HEK293 (cell line): Measurements from ENCODE around the gene UST.
A peak's percentile ranks its signal among the peaks of the same experiment; 100 is the strongest.

Experiments
- CTCF ChIA-PET: fragments of 350-600 bp; formaldehyde crosslinking; extraction: SDS; loops from one replicate; lab custom pipeline; 2021; ENCODE audit warnings: antibody characterized with exemption; lab: Yijun Ruan, JAX
- POLR2A ChIA-PET: fragments of 300-600 bp; formaldehyde crosslinking; extraction: SDS; loops from one replicate; lab custom pipeline; 2020; ENCODE audit warnings: antibody characterized with exemption, inconsistent platforms; lab: Yijun Ruan, JAX
- H3K27ac ChIP-seq: fragments of 200-500 bp; sonication (Bioruptor generic); 2 replicates; pipeline ENCODE4 v1.5.1; 2014; ENCODE audit warnings: low read depth, low read length, control low read depth, inconsistent platforms; ENCODE audit errors: extremely low read depth
- H3K36me3 ChIP-seq, 2 experiments: fragments of 200-500 bp in 1 of 2; sonication (Bioruptor generic) in 1 of 2; 1 replicate in 1 of 2; 2 replicates in 1 of 2; pipeline ENCODE4 v1.5.1; 2014 to 2017; ENCODE audit warnings: inconsistent platforms in 2 of 2, low read length in 2 of 2; ENCODE audit not compliant: control insufficient read depth in 2 of 2, insufficient read depth in 1 of 2
- H3K4me1 ChIP-seq: fragments of 200-500 bp; sonication (Bioruptor generic); 2 replicates; pipeline ENCODE4 v1.5.1; 2014; ENCODE audit warnings: mild to moderate bottlenecking, low read length, inconsistent platforms; ENCODE audit not compliant: control insufficient read depth, insufficient read depth
- H3K4me3 ChIP-seq: 2 replicates; pipeline ENCODE4 v1.5.1; 2011; ENCODE audit warnings: low read depth, mild to moderate bottlenecking, control low read depth, low read length, moderate library complexity
- H3K9me3 ChIP-seq: fragments of 200-500 bp; sonication (Bioruptor generic); 2 replicates; pipeline ENCODE4 v1.5.1; 2014; ENCODE audit warnings: low read depth, low read length, inconsistent platforms; ENCODE audit not compliant: control insufficient read depth, insufficient read depth
- FEZF1 ChIP-seq: fragments of 450-650 bp; formaldehyde crosslinking; IDR thresholded peaks from 2 replicates; pipeline ENCODE4 v1.5.1; 2016; ENCODE audit warnings: missing biosample characterization, missing genetic modification characterization
- GLIS1 ChIP-seq: fragments of 450-650 bp; formaldehyde crosslinking; IDR thresholded peaks from 2 replicates; pipeline ENCODE4 v1.5.1; 2016; ENCODE audit warnings: missing biosample characterization, missing genetic modification characterization
- REPIN1 ChIP-seq: fragments of 450-650 bp; formaldehyde crosslinking; IDR thresholded peaks from 2 replicates; pipeline ENCODE4 v1.5.1; 2017; ENCODE audit warnings: missing biosample characterization, missing genetic modification characterization, low read depth
- REST ChIP-seq: fragments of 450-650 bp; formaldehyde crosslinking; IDR thresholded peaks from 2 replicates; pipeline ENCODE4 v1.5.1; 2016; ENCODE audit warnings: missing biosample characterization, missing genetic modification characterization
- ZBTB26 ChIP-seq: fragments of 450-650 bp; formaldehyde crosslinking; optimal IDR thresholded peaks from 2 replicates; pipeline ENCODE3; 2016; ENCODE audit warnings: missing biosample characterization, mild to moderate bottlenecking, missing genetic modification characterization
- ZFP69B ChIP-seq: fragments of 450-650 bp; formaldehyde crosslinking; IDR thresholded peaks from 2 replicates; pipeline ENCODE4 v1.5.1; 2016; ENCODE audit warnings: missing biosample characterization, missing genetic modification characterization
- ZIC2 ChIP-seq: fragments of 450-650 bp; formaldehyde crosslinking; IDR thresholded peaks from 2 replicates; pipeline ENCODE4 v1.5.1; 2016; ENCODE audit warnings: missing biosample characterization, missing genetic modification characterization
- ZNF266 ChIP-seq: fragments of 450-650 bp; formaldehyde crosslinking; IDR thresholded peaks from 2 replicates; pipeline ENCODE4 v1.5.1; 2016; ENCODE audit warnings: missing biosample characterization, missing genetic modification characterization, low read depth
- ZNF391 ChIP-seq: fragments of 450-650 bp; formaldehyde crosslinking; IDR thresholded peaks from 2 replicates; pipeline ENCODE4 v1.5.1; 2016; ENCODE audit warnings: low read depth, missing biosample characterization, missing genetic modification characterization, borderline replicate concordance
- ZNF426 ChIP-seq: fragments of 450-650 bp; formaldehyde crosslinking; IDR thresholded peaks from 2 replicates; pipeline ENCODE4 v1.5.1; 2017; ENCODE audit warnings: missing biosample characterization, missing genetic modification characterization, mild to moderate bottlenecking, inconsistent platforms, moderate library complexity
- TF ChIP-seq, protein P1 (sequence below): fragments of 450-650 bp; IDR thresholded peaks from 2 replicates; pipeline ENCODE4 v1.5.1; 2018; ENCODE audit warnings: missing biosample characterization, missing genetic modification characterization
- TF ChIP-seq, protein P2 (sequence below): fragments of 450-650 bp; formaldehyde crosslinking; IDR thresholded peaks from 2 replicates; pipeline ENCODE4 v1.5.1; 2016; ENCODE audit warnings: missing biosample characterization, missing genetic modification characterization

UST gene

GRCh38 chr6:148968771-148969602, 222.2 kb downstream of the UST start (continued):
- TF ChIP-seq ZNF426: no peak
- no peak for TF ChIP-seq REPIN1
- no peak for TF ChIP-seq ZNF391 (tag by site-specific recombination)

DNA sequence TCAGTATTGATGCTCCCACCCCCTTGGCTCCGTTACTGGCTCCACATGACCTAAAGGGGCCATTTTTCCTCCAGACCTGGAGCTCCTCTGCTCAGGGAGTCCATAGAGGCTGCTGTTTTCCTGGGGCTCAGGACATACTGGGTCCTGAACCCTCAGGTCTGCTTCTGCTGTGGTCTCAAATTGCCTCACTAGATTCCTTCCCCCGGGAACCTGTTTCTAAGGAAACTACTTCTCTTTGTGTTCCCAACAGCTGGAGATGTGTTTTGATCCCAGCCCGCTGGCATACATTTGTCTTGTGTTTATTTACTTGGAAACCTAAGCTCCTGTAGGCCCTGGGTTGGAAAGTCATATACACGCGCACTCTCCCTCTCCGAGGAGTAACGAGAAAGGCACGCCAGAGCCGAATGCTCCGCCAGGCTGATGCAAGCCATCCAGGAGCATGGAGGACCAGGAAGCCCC, 222.8 kb downstream of the UST start:
- Histone ChIP-seq H3K9me3 (no peaks in the 10 kb centered on the region), H3K4me1 (peaks cover 12% of the 10 kb centered on the region), H3K27ac (no peak overlapping the region; the same call in 1 of the 2 replicates), H3K4me3 (no peak overlapping the region), H3K36me3 (no peaks in the 10 kb centered on the region)
- peak; percentile 60 for TF ChIP-seq ZIC2 (tag by site-specific recombination)
- TF ChIP-seq, protein P1, sequence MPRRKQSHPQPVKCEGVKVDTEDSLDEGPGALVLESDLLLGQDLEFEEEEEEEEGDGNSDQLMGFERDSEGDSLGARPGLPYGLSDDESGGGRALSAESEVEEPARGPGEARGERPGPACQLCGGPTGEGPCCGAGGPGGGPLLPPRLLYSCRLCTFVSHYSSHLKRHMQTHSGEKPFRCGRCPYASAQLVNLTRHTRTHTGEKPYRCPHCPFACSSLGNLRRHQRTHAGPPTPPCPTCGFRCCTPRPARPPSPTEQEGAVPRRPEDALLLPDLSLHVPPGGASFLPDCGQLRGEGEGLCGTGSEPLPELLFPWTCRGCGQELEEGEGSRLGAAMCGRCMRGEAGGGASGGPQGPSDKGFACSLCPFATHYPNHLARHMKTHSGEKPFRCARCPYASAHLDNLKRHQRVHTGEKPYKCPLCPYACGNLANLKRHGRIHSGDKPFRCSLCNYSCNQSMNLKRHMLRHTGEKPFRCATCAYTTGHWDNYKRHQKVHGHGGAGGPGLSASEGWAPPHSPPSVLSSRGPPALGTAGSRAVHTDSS (tag by site-specific recombination): no peak
- POLR2A ChIA-PET: no interaction called here
- CTCF ChIA-PET: interaction anchor here (0.6 to 2.4 kb wide), 5 partner anchors 11 to 462 kb away, joined by 3 to 9 read pairs (median 5); no protein-coding TSS in a partner anchor

GRCh38 chr6:148971031-148971927, 224.4 kb downstream of the UST start:
- Histone ChIP-seq H3K27ac (no peak overlapping the region), H3K4me1 (peaks cover 12% of the 10 kb centered on the region), H3K9me3 (no peaks in the 10 kb centered on the region)
- TF ChIP-seq GLIS1 (tag by site-specific recombination) (peak; percentile 49; the same call in 1 of the 2 replicates), ZNF266 (tag by site-specific recombination) (no peak), FEZF1 (tag by site-specific recombination) (0 out of 2 replicates have a peak, but pooled peaks have one; percentile 27), REST (tag by site-specific recombination) (peak; percentile 69), ZBTB26 (tag by site-specific recombination) (no peak), ZFP69B (tag by site-specific recombination) (peak; percentile 91)
- TF ChIP-seq, protein P2, sequence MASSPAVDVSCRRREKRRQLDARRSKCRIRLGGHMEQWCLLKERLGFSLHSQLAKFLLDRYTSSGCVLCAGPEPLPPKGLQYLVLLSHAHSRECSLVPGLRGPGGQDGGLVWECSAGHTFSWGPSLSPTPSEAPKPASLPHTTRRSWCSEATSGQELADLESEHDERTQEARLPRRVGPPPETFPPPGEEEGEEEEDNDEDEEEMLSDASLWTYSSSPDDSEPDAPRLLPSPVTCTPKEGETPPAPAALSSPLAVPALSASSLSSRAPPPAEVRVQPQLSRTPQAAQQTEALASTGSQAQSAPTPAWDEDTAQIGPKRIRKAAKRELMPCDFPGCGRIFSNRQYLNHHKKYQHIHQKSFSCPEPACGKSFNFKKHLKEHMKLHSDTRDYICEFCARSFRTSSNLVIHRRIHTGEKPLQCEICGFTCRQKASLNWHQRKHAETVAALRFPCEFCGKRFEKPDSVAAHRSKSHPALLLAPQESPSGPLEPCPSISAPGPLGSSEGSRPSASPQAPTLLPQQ (tag by site-specific recombination): peak; percentile 95
- TF ChIP-seq, all 188 proteins: peak for 5
- ChIA-PET POLR2A (no interaction called here), CTCF (interaction anchor here (0.6 to 2.2 kb wide), 9 partner anchors 9 to 546 kb away, joined by 3 to 15 read pairs (median 3); no protein-coding TSS in a partner anchor)
- Histone ChIP-seq H3K4me3 (no peak overlapping the region), H3K36me3 (no peaks in the 10 kb centered on the region)
